Neural cell (in vitro differentiated cells): Measurements from ENCODE around the gene FTMT.

Experiments
- EZH2 ChIP-seq: fragments of 200-600, 300-800 bp; shearing (Covaris generic), sonication (generic); IDR thresholded peaks from 2 replicates; pipeline ENCODE4 v1.6.1; 2014; ENCODE audit warnings: antibody characterized with exemption, low read length, borderline replicate concordance, mild to moderate bottlenecking; ENCODE audit not compliant: insufficient read depth, poor library complexity, severe bottlenecking
- RAD21 ChIP-seq: fragments of 450-650 bp; conservative IDR thresholded peaks from 2 replicates; pipeline ENCODE4 v1.6.1; 2014; ENCODE audit warnings: antibody characterized with exemption, mild to moderate bottlenecking, moderate library complexity
- TF ChIP-seq, protein P1 (sequence below): fragments of 450-650 bp; IDR thresholded peaks from 2 replicates; pipeline ENCODE4 v1.5.1; 2014; ENCODE audit warnings: antibody characterized with exemption, mild to moderate bottlenecking, moderate library complexity; ENCODE audit not compliant: poor library complexity, severe bottlenecking

DNA sequence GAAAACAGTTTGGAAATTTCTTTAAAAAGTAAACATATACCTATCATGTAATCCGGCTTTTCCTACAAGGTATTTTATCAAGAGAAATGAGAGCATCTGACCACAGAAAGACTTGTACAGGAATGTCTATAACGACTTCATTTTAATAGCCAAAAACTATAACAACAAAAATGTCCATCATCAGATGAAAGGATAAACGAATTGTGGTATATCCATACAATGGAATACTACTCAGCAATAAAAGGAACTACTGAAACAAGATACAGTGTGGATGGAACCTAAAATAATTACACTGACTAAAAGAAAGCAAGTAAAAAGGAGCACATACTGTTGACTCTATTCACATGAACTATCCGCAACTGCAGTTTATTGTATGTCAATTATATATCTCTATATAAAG, 1.4 kb upstream of the FTMT start:
- TF ChIP-seq RAD21: no peak
- TF ChIP-seq, protein P1, sequence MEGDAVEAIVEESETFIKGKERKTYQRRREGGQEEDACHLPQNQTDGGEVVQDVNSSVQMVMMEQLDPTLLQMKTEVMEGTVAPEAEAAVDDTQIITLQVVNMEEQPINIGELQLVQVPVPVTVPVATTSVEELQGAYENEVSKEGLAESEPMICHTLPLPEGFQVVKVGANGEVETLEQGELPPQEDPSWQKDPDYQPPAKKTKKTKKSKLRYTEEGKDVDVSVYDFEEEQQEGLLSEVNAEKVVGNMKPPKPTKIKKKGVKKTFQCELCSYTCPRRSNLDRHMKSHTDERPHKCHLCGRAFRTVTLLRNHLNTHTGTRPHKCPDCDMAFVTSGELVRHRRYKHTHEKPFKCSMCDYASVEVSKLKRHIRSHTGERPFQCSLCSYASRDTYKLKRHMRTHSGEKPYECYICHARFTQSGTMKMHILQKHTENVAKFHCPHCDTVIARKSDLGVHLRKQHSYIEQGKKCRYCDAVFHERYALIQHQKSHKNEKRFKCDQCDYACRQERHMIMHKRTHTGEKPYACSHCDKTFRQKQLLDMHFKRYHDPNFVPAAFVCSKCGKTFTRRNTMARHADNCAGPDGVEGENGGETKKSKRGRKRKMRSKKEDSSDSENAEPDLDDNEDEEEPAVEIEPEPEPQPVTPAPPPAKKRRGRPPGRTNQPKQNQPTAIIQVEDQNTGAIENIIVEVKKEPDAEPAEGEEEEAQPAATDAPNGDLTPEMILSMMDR: no peak
- TF ChIP-seq EZH2: no peak
